GM12891 (cell line): Measurements from ENCODE around the gene TMA7B.
"Not testable (repeated sequence)": the region's sequence is repeated elsewhere in the genome, so short reads cannot be mapped to it uniquely, and the experiment has no call there.

Source experiments
- DNase-seq: peaks from one replicate; pipeline ENCODE4 v3.0.0; 2011; ENCODE audit warnings: low spot score; ENCODE audit not compliant: insufficient read length
- FAIRE-seq: peaks from 2 replicates; lab custom pipeline; 2011; peaks lifted over from hg19 to GRCh38; lab: Jason Lieb, UNC
- PAX5 ChIP-seq: IDR thresholded peaks from 2 replicates; pipeline ENCODE4 v1.6.1; 2011; ENCODE audit warnings: low read length, moderate library complexity, mild to moderate bottlenecking; ENCODE audit not compliant: insufficient read depth, severe bottlenecking
- POLR2A ChIP-seq: IDR thresholded peaks from 2 replicates; pipeline ENCODE4 v1.6.1; 2011; ENCODE audit warnings: low read depth, low read length, control low read depth
- POLR2AphosphoS5 ChIP-seq: IDR thresholded peaks from 2 replicates; pipeline ENCODE4 v1.6.1; 2011; ENCODE audit warnings: low read depth, low read length, control low read depth
- POU2F2 ChIP-seq: IDR thresholded peaks from 2 replicates; pipeline ENCODE4 v1.6.1; 2011; ENCODE audit warnings: low read depth, mild to moderate bottlenecking, control low read depth, low read length, moderate library complexity
- SPI1 ChIP-seq: IDR thresholded peaks from 2 replicates; pipeline ENCODE4 v1.6.1; 2011; ENCODE audit warnings: low read depth, low read length, control low read depth
- TAF1 ChIP-seq: IDR thresholded peaks from 2 replicates; pipeline ENCODE4 v1.6.1; 2011; ENCODE audit warnings: low read depth, low read length, control low read depth

TMA7B gene

GRCh38 chr22:39942439-39943230 is 17.6 kb upstream of the TMA7B start:
- DNase-seq (no peak), FAIRE-seq (peak; percentile 66)
- TF ChIP-seq SPI1 (peak; percentile 45; the same call in 1 of the 2 replicates), PAX5 (no peak)

DNA sequence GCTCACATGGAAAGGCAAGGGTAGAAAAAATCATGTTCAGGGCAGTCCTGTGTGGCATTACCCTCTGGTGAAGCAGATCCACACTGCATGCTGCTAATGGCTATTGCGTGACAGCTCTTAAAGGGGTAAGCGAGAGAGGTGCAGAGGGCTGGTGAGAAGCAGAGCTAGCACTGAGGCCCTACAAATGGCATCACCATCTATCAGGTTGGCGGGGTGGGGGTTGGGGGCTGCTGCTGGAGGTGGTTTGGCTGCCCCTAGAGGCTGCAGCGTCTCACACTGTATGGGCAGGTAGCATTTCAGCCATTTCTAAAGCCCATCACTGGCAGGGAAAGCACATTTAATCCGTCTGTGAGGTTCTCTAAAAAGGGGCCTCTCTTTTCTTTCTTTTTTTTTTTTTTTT is 16.9 kb upstream of the TMA7B start:
- FAIRE-seq: no peak
- DNase-seq: no peak
- TF ChIP-seq POLR2A (no peak), TAF1 (no peak), SPI1 (no peak), PAX5 (no peak), POU2F2 (no peak), POLR2AphosphoS5 (no peak)

DNA sequence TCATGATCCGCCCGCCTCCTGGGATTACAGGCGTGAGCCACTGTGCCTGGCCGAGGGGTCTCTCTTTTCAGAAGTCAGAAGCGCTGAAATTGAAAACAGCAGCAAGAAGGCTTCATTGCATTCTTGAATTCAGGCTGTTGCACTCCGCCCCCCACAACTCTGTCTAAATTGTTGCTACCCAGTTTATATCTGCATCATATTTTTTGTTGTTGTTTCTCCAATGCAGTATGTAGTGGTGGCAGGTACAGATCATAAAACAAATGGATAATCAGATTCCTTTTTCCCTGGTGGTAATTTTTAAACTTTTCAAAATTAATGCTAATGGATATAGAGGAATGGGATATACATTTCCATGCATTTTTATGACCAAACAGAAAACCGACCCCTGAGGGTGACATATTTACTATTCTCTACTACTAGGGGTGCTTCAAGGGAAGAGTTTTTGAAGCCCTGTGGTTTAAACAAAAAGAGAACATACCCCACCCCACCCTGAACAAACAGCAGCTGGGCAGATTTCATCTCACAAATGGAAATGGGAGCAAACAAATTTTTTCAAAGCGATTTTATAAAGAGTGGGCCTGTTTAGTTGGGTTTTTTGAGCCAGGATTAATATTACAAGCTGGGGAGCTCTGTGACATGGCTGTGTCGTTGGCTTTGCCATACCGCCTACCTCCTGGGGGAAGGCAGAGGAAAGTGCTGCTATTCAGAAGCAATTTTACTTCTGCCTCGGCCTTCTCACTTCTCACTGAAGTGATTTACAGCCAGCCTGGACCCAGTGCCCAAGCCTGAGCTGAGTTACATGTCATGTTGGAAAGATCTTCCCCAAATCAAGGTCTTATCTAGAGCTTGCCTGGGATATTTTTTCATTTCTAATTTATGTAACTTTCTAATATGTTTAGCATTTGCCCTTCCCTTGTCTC is 16.0 kb upstream of the TMA7B start:
- FAIRE-seq: no peak
- no peak for TF ChIP-seq POLR2AphosphoS5
- no peak for TF ChIP-seq POU2F2
- TF ChIP-seq TAF1: no peak
- no peak for TF ChIP-seq PAX5
- no peak for TF ChIP-seq SPI1
- no peak for TF ChIP-seq POLR2A
- no peak for DNase-seq

DNA sequence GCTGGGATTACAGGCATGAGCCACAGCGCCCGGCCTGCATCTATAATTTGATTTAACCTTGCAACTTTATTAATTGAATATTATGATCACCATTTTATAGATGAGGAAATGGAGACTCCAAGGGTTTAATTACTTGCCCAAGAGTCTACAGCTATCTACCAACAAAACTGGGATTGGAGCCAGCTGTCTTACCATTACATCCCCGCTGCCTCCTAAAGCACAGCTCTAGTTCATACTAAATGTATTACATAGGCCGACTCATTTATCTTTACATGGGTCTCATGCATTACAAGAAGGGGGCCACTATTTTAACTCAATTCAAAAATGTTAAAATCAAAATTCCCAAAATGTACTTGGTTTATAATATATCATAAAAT is 14.1 kb upstream of the TMA7B start:
- no peak for DNase-seq
- TF ChIP-seq POLR2A (no peak), POLR2AphosphoS5 (no peak), SPI1 (no peak), TAF1 (no peak), PAX5 (no peak), POU2F2 (no peak)
- no peak for FAIRE-seq

DNA sequence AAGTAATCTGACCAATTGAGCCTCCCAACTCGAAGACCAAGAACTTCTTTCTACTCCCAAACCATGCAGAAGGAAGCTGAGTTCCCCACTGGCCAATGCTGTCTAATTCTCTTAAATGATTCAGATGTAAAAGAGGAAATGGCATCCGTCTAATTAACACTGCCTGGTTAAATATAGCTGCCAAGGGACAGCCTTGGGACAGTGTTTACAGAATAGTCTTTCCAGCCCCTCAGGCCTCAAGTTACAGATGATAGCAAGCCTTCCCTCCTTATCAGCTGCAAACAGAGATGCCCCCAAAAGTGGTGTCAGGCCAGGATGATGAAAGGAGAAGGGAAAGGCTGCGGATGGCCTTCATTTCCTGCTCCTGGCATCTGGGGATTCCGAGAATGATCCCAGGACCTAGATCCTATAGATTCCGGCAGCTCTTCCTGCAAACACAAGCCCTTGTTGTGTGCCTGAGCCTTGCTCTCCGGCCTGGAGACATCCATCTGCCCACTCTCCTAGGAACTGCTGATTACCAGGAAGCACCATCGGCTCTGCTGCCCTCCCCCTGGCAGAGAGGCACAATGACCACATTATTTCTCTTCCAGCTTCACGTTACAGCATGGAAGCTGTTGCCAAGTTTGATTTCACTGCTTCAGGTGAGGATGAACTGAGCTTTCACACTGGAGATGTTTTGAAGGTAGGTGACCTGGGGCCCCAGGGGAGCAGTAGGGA is 13.5 kb upstream of the TMA7B start:
- TF ChIP-seq POU2F2: no peak
- peak; percentile 68 for TF ChIP-seq SPI1
- DNase-seq (no peak), FAIRE-seq (peak; percentile 84)

DNA sequence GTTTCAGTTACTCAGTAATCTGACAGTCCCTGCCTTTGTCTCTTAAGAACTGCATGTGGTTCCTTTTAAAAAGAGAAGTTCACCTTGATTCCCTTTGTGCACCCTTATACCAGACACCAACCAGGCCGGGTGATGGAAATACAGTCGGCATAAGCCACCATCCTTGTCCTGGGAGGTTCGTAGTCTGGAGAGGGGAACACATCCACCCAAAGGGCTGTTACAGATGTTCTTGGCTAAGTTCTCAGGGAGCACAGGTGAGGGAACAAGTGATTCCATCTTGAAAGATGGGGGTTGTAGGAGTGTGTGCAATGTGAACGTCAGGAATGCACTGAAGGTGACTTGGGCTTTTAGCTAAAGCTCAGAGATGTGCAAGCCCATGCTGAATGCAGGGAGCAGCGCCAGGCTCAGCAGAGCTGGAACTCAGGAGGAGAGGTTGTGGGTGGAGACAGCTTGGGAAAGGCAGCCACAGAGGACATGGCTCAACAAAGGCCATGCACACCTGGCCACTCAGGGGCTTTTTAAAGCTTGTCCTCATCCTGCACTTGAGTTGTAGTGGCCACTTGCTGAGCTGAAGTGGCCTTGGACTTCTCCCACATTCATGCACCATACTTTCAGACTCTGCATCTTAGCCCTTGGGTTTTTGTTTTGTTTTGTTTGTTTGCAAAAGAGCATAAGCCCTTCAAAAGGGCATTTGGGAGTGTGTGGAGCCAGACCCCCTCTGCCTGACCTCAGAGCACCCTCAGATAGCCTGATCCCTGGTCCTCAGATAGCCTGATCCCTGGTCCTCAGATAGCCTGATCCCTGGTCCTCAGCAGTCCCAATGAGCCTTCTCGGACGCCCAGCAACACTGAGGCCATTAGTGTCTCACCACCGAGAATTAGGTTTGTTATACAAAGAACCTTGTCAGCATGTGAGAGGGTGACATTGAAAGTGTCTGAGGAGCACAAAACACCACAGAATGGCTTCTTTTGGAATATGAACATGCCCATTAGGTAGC is 12.7 kb upstream of the TMA7B start:
- FAIRE-seq (peak; percentile 65), DNase-seq (no peak)
- TF ChIP-seq POLR2AphosphoS5 (no peak), PAX5 (no peak), SPI1 (no peak), POLR2A (no peak), TAF1 (no peak), POU2F2 (no peak)

DNA sequence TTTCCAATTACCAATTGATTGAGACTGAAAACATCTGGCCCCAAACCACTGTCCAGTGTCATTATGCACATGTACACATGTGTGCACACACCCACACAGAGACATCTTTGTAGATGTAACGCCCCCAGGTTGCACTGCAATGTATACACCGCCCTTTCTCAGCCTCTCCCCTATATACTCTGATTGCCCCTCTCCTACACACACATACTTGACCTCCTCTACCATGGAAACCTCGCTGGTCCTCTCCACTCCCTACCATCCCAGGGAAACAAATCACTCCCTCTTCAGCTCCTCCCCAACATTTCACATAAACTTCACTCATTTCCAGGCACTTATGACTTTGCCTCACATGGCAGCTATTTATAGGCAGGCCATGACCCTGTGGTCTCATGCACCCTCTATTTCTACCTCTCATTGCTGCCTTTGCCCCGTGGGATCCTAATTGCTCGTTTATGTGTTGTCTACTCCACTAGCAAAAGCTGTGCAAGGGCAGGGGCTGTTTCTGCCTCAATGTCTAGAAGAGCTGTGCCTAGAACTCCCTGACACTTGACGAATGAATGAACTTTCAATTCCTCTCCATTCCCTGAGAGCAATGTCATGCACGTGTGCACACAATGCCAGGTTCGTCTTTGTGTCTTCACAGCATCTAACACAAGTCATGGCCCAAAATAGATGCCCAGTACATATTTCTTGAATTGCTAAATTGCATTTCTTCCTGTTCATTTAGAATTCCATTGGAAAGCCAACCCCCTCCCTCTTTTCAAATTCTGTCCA is 10.0 kb upstream of the TMA7B start:
- TF ChIP-seq POLR2A: no peak
- no peak for TF ChIP-seq TAF1
- 0 out of 2 replicates have a peak, but pooled peaks have one; percentile 14 for TF ChIP-seq POU2F2
- TF ChIP-seq SPI1: peak; percentile 63
- peak; percentile 85 for FAIRE-seq
- no peak for DNase-seq

DNA sequence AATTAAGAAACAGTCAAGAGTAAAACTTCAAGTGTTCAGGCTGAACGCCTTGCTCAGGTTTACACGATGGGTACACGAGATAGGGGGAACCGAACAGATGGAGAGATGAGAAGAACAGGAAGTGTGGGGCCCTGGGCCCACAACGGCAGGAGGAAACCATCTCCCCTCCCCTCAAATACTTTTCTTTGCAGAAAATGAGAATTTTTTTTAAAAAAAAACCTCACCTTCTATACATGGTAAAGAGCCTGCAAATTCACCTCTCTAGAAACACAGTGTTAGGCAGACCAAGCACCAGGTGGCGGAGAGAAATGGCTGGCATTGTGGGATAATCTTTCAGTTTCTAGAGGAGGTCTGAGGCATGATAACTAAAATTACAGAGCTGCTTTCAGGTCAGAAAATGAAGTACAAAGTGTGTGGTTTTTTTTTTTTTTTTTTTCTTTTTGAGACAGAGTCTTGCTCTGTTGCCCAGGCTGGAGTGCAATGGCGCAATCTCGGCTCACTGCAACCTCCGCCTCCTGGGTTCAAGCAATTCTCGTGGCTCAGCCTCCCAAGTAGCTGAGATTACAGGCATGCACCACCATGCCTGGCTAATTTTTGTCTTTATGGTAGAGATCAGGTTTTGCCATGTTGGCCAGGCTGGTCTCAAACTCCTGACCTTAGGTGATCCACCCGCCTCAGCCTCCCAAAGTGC is 8.4 kb upstream of the TMA7B start:
- DNase-seq: not testable (repeated sequence)
- 0 out of 2 replicates have a peak, but pooled peaks have one; percentile 3 for TF ChIP-seq SPI1
- FAIRE-seq: peak; percentile 62
